K562 (cell line): ENCODE data around the gene DOCK8. TPM values are rescaled to one million over a fixed set of nuclear protein-coding genes. Genes with fewer than 3 reads are reported as not detected.

Experiments
- CBX3 ChIP-seq, 2 experiments: IDR thresholded peaks; 1 replicate in 1 of 2; 2 replicates in 1 of 2; pipeline ENCODE4 v1.6.1; 2012; ENCODE audit warnings: inconsistent platforms in 2 of 2, low read length in 2 of 2, borderline replicate concordance in 1 of 2, control low read depth in 1 of 2
- EP400 ChIP-seq: fragments of 450-650 bp; IDR thresholded peaks from 2 replicates; pipeline ENCODE4 v1.6.1; 2017; ENCODE audit warnings: antibody characterized with exemption, mild to moderate bottlenecking, moderate library complexity
- MAZ ChIP-seq, 2 experiments: fragments of 450-650 bp in 1 of 2; sonication (generic) in 1 of 2; formaldehyde crosslinking; IDR thresholded peaks in 1 of 2; conservative IDR thresholded peaks in 1 of 2; 2 replicates each; pipeline versions ENCODE4 v1.4.0 to v1.5.0; 2020; ENCODE audit warnings: mild to moderate bottlenecking in 1 of 2, missing genetic modification reagents in 1 of 2
- NRF1 ChIP-seq, 2 experiments: fragments of 450-650 bp; IDR thresholded peaks in 1 of 2; conservative IDR thresholded peaks in 1 of 2; 2 replicates each; pipeline ENCODE4 v1.6.1; 2014; ENCODE audit warnings: mild to moderate bottlenecking in 2 of 2
- POLR2A ChIP-seq: fragments of 450-650 bp; conservative IDR thresholded peaks from 2 replicates; pipeline ENCODE4 v1.6.1; 2016
- POLR2AphosphoS5 ChIP-seq: IDR thresholded peaks from 2 replicates; pipeline ENCODE4 v1.6.1; 2011; ENCODE audit warnings: mild to moderate bottlenecking, low read depth, low read length, moderate library complexity; ENCODE audit not compliant: control insufficient read depth, insufficient read depth
- RBBP5 ChIP-seq: fragments of 200-600 bp; sonication (generic); IDR thresholded peaks from 2 replicates; pipeline ENCODE4 v1.6.1; 2012; ENCODE audit warnings: borderline replicate concordance, mild to moderate bottlenecking, low read length, control low read depth, inconsistent platforms; ENCODE audit not compliant: insufficient read depth, poor library complexity, severe bottlenecking
- RBFOX2 ChIP-seq: fragments of 200-400 bp; formaldehyde crosslinking; IDR thresholded peaks from 2 replicates; pipeline ENCODE4 v1.6.1; 2017; ENCODE audit warnings: low read depth, mild to moderate bottlenecking, low read length, moderate library complexity
- TAF1 ChIP-seq: IDR thresholded peaks from 2 replicates; pipeline ENCODE4 v1.6.1; 2011; ENCODE audit warnings: mild to moderate bottlenecking, low read length, moderate library complexity; ENCODE audit not compliant: insufficient read depth, control insufficient read depth, severe bottlenecking; ENCODE audit errors: extremely low read depth
- TAF7 ChIP-seq: fragments of 450-650 bp; IDR thresholded peaks from 2 replicates; pipeline ENCODE4 v1.6.1; 2016; ENCODE audit warnings: missing genetic modification characterization, missing compliant biosample characterization
- TCFL5 ChIP-seq: fragments of 250-450 bp; sonication (Bioruptor Pico); conservative IDR thresholded peaks from 2 replicates; pipeline ENCODE4 v1.6.1; 2021; ENCODE audit warnings: mild to moderate bottlenecking, moderate library complexity, matching md5 sums
- TOE1 ChIP-seq, 2 experiments: fragments of 450-650 bp in 1 of 2; sonication (generic) in 1 of 2; formaldehyde crosslinking in 1 of 2; IDR thresholded peaks; 2 replicates each; pipeline versions ENCODE4 v1.7.1 to v1.8.0; 2016 to 2022; ENCODE audit warnings: borderline replicate concordance in 2 of 2, mild to moderate bottlenecking in 2 of 2, antibody characterized with exemption in 1 of 2, inconsistent platforms in 1 of 2, low read depth in 1 of 2, missing genetic modification reagents in 1 of 2, moderate library complexity in 1 of 2
- YY1 ChIP-seq, 3 experiments: IDR thresholded peaks; 2 replicates each; pipeline ENCODE4 v1.6.1; 2011; ENCODE audit warnings: low read length in 2 of 3, mild to moderate bottlenecking in 2 of 3, moderate library complexity in 2 of 3, borderline replicate concordance in 1 of 3, control low read depth in 1 of 3, low read depth in 1 of 3; ENCODE audit not compliant: insufficient read depth in 3 of 3, insufficient replicate concordance in 2 of 3, control insufficient read depth in 1 of 3, insufficient read length in 1 of 3; ENCODE audit errors: extremely low read depth in 1 of 3
- ZBTB1 ChIP-seq: sonication (generic); formaldehyde crosslinking; IDR thresholded peaks from 2 replicates; pipeline ENCODE4 v1.8.1; 2023; ENCODE audit warnings: missing genetic modification reagents, low read depth, mild to moderate bottlenecking, borderline replicate concordance
- ZNF77 ChIP-seq: fragments of 250-450 bp; sonication (Bioruptor Pico); IDR thresholded peaks from 2 replicates; pipeline ENCODE4 v1.5.0; 2020
- polyA plus RNA-seq, 8 experiments: library from polyadenylated mRNA; depleted of rRNA in 4 of 8; stranded (reverse) in 5 of 8; unstranded in 3 of 8; fragments of >200 nt; fragmentation: Nextera tagmentation in 2 of 8; fragmentation: Illumina TruSeq in 1 of 8; extraction: Ambion mirVana in 2 of 8; extraction: Trizol in 1 of 8; gene quantifications; 2 replicates each; pipeline versions ENCODE4 v1.2.1 to v1.2.3, GENCODE V29; 2011 to 2014; ENCODE audit warnings: inconsistent platforms in 1 of 8, missing spikeins in 1 of 8
- total RNA-seq, 7 experiments: library from RNA; depleted of rRNA in 6 of 7; stranded (reverse); fragments of >200 nt in 6 of 7; fragmentation: Illumina TruSeq in 2 of 7; extraction: Trizol in 2 of 7; gene quantifications; 2 replicates each; pipeline versions ENCODE4 v1.2.1 to v1.2.3, GENCODE V29; 2011 to 2021; ENCODE audit warnings: low replicate concordance in 1 of 7
- TF ChIP-seq, protein P1 (sequence below): fragments of 450-650 bp; IDR thresholded peaks from 2 replicates; pipeline ENCODE4 v1.6.1; 2014; ENCODE audit warnings: low read depth, mild to moderate bottlenecking, moderate library complexity, borderline replicate concordance
- TF ChIP-seq, protein P2 (sequence below): IDR thresholded peaks from 2 replicates; pipeline ENCODE4 v1.6.1; 2011; ENCODE audit warnings: borderline replicate concordance, low read depth, mild to moderate bottlenecking, moderate library complexity, low read length; ENCODE audit not compliant: insufficient read depth, poor library complexity, severe bottlenecking
- TF ChIP-seq, protein P3 (sequence below): IDR thresholded peaks from 3 replicates; pipeline ENCODE4 v1.6.1; 2011; ENCODE audit warnings: borderline replicate concordance, mild to moderate bottlenecking; ENCODE audit not compliant: insufficient read length, insufficient read depth

DOCK8 gene
- total and polyA plus RNA-seq, 9 of the 15 experiments (the other 6 are each of a cell fraction or from before 2014, with no cell fraction given), result 14.4 to 53.8 (median 25.1) TPM

DNA sequence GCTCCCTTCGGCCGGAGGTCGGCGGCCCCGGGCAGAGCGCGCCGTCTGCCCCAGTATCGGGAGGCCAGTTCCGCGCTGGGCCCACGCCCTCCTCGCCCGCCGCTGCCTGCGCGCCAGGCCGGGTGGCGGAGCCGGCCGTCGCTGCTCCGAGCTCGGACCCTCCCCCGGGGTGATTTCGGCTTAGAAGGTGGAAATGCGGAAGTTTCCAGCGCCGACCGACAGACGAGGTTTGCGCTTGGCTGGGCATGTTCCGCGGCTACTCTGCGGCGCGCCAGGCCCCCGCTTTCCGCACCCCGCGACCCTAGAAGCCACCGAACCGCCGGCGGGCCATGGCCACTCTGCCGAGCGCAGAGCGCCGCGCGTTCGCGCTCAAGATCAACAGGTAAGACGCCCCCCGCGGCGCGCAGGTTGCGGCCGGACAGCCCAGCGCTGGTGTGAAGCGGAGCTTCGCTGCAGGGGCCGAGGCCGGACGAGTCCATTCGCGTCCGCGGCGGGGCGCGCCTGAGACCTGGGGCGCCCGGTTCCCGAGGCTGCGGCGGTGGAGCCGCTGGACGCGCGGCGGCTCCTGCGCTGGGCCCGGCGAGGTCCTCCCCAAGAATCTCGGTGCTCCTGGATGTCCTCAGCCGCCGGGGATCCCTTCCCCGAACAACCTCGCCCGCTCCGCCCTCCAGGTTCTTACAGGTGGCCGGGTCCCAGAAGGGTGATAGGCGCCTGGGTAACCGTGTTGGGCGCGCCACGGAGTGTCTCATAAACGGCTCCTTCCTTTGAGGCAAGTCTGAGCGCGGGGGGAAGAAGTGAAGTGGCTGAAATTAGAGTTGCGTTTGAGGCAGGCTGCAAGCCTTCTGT lies at the start of gene DOCK8 (continued):
- TF ChIP-seq YY1 (IDR thresholded peaks at IDR 0.05; ENCODE audit: borderline replicate concordance in 1 of 3, control insufficient read depth in 1 of 3, extremely low read depth in 1 of 3, insufficient read depth in 3 of 3, insufficient read length in 1 of 3, insufficient replicate concordance in 2 of 3, low read depth in 1 of 3, low read length in 2 of 3) (peak in 1 of 3 experiments; percentile 27), TCFL5 (CRISPR knock-in tag) (no peak), EP400 (peak; percentile 37; the same call in 1 of the 2 replicates), POLR2AphosphoS5 (peak; percentile 26), RBFOX2 (peak; percentile 98), ZNF77 (no peak), ZBTB1 (CRISPR knock-in tag) (no peak; the same call in 1 of the 2 replicates), TAF7 (tag) (peak; percentile 51; the same call in 1 of the 2 replicates), CBX3 (IDR thresholded peaks at IDR 0.05; ENCODE audit: borderline replicate concordance in 1 of 2, low read length in 2 of 2) (peak in 1 of 2 experiments; percentile 20; a peak in 1 of 3 replicates), TOE1 (IDR thresholded peaks at IDR 0.05; ENCODE audit: borderline replicate concordance) (0 out of 2 replicates have a peak, but pooled peaks have one; percentile 3), TOE1 (CRISPR knock-in tag; IDR thresholded peaks at IDR 0.05; ENCODE audit: borderline replicate concordance, low read depth) (no peak), MAZ (CRISPR knock-in tag; conservative IDR thresholded peaks at IDR 0.05 in 1 of 2, IDR thresholded peaks at IDR 0.05 in 1 of 2) (peak in 1 of 2 experiments; percentile 57; a peak in 2 of 4 replicates), TAF1 (peak; percentile 54), POLR2A (peak; percentile 77), NRF1 (conservative IDR thresholded peaks at IDR 0.05 in 1 of 2, IDR thresholded peaks at IDR 0.05 in 1 of 2) (peak; percentile 51 to 68; a peak in 3 of 4 replicates), RBBP5 (peak; percentile 68)
- TF ChIP-seq, protein P1, sequence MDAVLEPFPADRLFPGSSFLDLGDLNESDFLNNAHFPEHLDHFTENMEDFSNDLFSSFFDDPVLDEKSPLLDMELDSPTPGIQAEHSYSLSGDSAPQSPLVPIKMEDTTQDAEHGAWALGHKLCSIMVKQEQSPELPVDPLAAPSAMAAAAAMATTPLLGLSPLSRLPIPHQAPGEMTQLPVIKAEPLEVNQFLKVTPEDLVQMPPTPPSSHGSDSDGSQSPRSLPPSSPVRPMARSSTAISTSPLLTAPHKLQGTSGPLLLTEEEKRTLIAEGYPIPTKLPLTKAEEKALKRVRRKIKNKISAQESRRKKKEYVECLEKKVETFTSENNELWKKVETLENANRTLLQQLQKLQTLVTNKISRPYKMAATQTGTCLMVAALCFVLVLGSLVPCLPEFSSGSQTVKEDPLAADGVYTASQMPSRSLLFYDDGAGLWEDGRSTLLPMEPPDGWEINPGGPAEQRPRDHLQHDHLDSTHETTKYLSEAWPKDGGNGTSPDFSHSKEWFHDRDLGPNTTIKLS, result peak; percentile 58; the same call in 1 of the 2 replicates
- TF ChIP-seq, protein P2, sequence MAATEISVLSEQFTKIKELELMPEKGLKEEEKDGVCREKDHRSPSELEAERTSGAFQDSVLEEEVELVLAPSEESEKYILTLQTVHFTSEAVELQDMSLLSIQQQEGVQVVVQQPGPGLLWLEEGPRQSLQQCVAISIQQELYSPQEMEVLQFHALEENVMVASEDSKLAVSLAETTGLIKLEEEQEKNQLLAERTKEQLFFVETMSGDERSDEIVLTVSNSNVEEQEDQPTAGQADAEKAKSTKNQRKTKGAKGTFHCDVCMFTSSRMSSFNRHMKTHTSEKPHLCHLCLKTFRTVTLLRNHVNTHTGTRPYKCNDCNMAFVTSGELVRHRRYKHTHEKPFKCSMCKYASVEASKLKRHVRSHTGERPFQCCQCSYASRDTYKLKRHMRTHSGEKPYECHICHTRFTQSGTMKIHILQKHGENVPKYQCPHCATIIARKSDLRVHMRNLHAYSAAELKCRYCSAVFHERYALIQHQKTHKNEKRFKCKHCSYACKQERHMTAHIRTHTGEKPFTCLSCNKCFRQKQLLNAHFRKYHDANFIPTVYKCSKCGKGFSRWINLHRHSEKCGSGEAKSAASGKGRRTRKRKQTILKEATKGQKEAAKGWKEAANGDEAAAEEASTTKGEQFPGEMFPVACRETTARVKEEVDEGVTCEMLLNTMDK, result peak; percentile 39
- TF ChIP-seq, protein P3, sequence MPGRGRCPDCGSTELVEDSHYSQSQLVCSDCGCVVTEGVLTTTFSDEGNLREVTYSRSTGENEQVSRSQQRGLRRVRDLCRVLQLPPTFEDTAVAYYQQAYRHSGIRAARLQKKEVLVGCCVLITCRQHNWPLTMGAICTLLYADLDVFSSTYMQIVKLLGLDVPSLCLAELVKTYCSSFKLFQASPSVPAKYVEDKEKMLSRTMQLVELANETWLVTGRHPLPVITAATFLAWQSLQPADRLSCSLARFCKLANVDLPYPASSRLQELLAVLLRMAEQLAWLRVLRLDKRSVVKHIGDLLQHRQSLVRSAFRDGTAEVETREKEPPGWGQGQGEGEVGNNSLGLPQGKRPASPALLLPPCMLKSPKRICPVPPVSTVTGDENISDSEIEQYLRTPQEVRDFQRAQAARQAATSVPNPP, result no peak
